Ammon's horn (tissue), 1 donor: ENCODE results near the gene LCE2C.

Source experiments
- DNase-seq: peaks from one replicate; pipeline ENCODE4 v3.0.0-alpha.2; 2016; ENCODE audit warnings: low spot score

LCE2C gene

GRCh38 chr1:152725261-152725660 lies 50.2 kb downstream of the LCE2C start:
- no peak for DNase-seq
